T follicular helper cell (primary cell): ENCODE data around the gene NOPCHAP1.
"Not testable (repeated sequence)": the region's sequence is repeated elsewhere in the genome, so short reads cannot be mapped to it uniquely, and the experiment has no call there.

Source experiments
- DNase-seq: peaks from one replicate; pipeline ENCODE4 v3.0.0-alpha.2; 2020; ENCODE audit warnings: low read depth

The NOPCHAP1 gene

GRCh38 chr12:104964856-104965205 lies 21.3 kb upstream of the NOPCHAP1 start:
- no peak for DNase-seq

DNA sequence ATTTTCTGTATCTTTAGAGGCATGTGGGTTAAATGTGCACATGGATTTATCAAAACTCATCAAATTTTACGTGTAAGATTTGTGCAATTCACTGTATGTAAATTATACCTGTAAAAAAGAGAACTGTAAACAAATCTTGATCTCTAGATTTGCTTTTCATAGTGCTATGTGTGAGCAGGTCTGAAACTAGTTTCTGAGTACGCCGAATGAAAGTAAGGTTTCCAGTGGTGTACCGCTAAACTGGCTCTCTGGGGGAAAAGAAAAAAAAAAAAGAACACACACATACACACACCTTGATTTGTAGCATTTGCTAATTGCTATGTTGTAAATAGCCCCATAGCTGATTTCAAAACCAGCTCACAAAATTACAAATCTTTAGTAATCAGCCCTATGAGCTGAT lies 19.4 kb upstream of the NOPCHAP1 start:
- no peak for DNase-seq

DNA sequence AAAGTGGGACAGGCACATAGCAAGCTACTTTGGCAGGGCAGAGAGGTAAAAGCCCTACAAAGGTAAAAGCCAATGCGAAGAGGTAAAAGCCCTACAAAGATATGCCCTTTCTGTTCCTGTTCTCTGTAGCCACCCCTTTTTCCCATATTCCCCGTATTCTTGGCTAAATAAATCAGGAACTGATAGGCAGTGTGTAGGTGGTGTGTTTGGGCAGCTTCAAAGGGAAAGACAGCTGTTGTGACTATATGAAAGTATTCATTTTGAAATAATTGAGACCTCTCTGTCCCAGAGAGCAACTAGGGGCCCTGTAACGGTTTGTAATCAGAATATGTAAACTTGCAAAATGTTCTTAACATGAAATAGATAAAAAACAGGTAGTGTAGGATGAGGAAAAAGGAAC lies 16.8 kb upstream of the NOPCHAP1 start:
- DNase-seq = no peak

DNA sequence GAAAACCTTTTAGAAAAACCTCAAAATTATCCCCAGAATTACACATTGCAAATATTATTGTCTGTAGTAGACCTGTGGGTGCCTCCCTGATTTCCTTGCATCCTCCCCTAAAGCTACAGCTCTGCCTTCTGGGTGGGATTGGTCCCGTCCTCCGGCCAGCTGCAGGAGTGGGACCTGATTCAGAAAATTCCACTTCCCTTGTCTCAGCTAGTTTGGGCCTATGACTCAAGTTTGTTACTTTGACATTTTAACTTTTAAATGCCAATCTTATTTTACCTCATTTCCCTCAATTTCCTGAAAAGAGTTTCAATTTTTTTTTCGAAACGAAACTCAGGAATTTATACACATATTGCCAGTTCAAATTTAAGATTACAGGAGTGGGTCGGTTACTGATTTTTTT lies 14.8 kb upstream of the NOPCHAP1 start:
- DNase-seq = no peak

DNA sequence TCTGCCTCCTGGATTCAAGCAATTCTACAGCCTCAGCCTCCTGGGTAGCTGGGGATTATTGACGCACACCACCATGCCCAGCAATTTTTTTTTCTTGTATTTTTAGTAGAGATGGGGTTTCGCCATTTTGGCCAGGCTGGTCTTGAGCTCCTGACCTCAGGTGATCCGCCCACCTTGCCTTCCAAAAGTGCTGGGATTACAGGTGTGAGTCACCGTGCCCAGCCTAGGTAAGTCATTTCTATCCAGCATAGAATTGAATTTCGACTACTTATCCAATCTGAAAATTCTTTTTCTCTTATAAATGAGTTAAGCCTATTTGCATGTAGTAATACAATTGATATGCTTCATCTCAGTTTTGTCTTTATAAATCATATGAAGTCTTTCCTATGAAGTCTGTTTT lies 12.9 kb upstream of the NOPCHAP1 start:
- no peak for DNase-seq

- no peak for DNase-seq
These were observed 11.4 kb upstream of the NOPCHAP1 start for GRCh38 chr12:104974626-104975290.

- no peak for DNase-seq
These were observed 10.4 kb upstream of the NOPCHAP1 start for GRCh38 chr12:104975587-104976343.

GRCh38 chr12:104976703-104977102 lies 9.4 kb upstream of the NOPCHAP1 start:
- no peak for DNase-seq

DNA sequence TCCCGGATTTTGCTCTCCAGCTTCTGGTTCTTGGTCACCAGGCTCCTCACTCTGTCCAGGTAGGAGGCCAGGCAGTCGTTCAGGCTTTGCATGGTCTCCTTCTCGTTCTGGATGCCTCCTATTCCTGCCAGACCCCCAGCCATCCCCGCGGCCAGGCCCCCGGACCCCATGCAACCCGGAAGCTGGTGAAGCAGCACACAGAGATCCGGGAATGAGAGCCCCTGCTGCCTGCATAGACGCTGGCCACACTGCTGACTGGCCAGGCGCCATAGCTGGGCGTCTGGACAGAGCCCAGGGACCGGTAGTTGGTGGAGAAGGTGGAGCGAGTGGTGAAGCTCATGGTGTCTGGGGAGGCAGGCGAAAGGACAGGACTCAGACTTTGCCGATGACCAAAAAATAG lies 8.4 kb upstream of the NOPCHAP1 start:
- DNase-seq = not testable (repeated sequence)

DNA sequence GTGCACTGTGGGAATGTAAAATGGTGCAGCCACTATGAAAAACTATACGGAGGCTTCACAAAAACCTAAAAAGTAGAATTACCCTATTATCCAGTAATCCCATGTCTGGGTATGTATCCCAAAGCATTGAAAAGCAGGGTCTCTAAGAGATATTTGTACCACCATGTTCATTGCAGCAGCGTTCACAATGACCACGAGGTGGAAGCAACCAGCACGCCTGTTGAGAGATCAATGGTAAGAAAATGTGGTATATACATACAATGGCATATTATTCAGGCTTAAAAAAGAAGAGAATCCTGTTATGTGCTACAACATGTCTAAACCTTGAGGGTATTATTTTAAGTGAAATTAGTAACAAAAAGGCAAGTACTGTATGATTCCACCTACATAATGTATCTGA lies 910 bp upstream of the NOPCHAP1 start:
- no peak for DNase-seq

GRCh38 chr12:104990950-104991349 lies 4.8 kb downstream of the NOPCHAP1 start:
- no peak for DNase-seq

DNA sequence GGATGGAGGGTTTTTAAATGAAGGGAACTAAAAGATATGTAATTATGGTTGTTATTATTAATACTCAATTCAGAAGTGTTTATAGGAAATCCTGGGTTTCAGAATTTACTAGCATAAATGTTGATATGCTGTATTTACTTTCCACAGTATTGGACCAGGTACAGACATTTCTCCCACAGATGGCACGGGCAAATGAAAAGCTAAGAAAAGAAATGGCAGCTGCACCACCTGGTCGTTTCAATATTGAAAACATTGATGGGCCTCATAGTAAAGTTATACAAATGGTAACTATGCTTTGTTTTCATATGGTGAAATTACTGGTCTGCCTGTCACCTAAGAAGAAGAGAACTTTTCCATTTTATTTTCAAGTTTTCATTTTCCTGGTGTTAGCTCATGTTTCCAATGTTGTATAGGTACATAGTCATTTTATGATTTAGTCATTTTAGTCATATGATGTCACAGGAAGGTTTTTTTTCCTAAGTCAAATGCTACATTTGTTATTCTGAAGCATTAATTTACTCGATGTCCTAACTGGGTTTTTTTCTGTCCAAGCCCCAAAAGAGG lies 5.5 kb downstream of the NOPCHAP1 start:
- no peak for DNase-seq

DNA sequence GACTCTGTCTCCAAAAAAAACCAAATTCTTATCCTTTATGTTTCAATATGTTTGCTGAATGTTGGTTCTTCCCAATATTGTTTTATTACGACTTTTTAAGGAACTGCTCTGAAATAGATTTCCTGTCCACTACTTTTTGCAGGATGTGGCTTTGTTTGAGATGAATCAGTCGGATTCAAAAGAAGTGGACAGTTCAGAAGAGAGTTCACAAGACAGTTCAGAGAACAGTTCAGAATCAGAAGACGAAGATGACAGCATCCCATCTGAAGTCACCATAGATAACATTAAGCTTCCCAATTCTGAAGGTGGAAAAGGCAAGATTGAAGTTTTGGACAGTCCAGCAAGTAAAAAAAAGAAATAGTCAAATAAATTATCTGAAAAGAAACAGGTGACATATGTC lies 8.2 kb downstream of the NOPCHAP1 start:
- no peak for DNase-seq

DNA sequence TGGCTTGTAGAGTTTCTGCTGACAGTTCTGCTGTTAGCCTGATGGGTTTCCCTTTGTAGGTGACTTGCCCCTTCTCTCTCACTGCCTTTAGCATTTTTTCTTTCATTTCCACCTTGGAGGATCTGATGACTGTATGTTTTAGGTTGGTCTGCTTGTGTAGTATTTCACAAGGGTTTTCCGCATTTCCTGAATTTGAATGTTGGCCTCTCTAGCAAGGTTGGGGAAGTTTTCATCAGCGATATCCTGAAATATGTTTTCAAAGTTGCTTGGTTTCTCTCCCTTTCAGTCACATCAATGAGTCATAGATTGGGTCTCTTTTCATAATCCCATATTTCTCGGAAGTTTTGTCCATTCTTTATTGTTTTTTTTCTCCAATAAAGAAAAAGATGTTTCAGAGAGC lies 11.4 kb downstream of the NOPCHAP1 start:
- DNase-seq = no peak

DNA sequence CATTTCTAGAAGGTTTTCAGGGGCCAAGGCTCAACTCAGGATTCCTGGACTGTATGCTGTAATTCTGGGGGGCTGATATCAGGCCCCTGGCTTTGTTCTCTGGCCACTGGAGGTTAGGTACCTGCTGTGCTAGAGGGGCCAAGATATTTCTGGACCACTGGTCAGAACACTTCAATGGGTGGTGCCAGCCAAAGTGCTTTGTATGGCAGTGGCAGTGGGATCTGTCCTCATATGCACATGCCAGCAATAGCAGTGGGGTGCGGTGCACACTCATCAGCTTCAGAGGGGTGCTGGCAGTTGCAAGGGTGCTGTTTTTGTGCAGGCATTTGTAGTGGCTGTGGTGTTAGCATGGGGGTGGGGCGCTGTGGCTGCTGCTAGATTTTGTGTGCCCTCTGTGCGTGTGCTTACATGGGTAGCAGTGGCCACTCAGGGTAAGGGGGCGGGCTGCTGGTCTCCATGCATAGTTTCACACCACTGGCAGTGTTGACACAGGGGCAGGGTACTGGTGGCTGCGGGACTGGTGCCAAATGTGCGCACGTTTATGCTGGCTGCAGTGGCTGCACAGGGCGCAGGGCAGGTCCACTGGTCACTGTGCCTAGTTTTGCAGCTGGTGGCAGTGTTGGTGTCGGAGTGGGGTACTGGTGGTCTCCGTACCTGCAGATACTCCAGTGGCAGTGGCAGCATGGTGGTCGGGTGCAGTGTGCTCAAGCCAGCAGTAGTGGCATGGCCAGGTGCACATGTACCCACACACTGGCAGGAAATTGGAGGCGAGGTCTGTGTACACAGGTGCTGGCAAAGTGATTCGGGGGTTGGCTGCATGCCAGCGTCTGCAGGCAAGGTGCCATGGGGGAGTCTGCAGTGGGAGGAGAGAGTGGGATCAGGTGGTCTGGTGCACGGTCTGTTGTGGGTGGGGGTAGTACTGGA lies 12.6 kb downstream of the NOPCHAP1 start:
- DNase-seq = no peak

GRCh38 chr12:104999347-104999685 lies 13.2 kb downstream of the NOPCHAP1 start:
- no peak for DNase-seq

DNA sequence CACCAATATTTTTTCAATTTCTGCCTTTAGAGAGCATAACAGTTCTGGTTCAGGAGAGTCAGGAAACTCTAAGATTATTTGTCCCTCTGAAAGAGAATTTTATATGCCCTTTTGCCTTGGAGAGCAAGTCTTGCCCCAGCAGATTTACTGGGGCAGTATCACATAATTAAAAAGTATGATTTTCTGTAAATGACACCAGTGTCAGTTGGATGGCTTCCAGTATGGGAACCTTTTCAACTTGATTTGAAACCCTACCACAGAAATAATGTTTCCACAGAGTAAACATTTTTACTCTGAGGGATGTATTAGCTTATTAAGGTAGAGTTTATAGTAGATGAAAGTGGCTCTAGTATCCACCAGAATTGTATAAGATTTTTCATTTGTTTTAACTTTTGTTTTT lies 15.4 kb downstream of the NOPCHAP1 start:
- DNase-seq = no peak

GRCh38 chr12:105013892-105014291 lies 27.8 kb downstream of the NOPCHAP1 start:
- no peak for DNase-seq

GRCh38 chr12:105014603-105015002 lies 28.5 kb downstream of the NOPCHAP1 start:
- DNase-seq = no peak

DNA sequence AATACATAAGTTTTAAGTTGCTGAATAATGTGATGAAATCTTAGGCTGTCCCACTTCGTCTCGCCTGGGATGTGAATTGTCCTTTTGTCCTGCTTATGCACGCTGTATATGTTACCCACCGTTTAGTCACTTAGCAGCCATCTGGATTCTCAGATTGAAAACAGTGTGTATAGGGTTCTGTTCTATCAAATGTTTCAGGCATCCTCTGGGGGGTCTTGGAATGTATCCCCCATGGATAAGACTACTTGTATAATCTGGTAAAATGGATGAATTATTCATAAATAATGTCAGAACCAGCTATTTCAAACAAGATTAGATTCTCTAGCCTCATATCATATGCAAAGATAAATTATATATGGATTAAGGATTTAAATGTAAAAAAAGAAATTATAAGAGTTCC lies 29.4 kb downstream of the NOPCHAP1 start:
- DNase-seq = no peak

GRCh38 chr12:105018012-105018411 lies 31.9 kb downstream of the NOPCHAP1 start:
- no peak for DNase-seq

DNA sequence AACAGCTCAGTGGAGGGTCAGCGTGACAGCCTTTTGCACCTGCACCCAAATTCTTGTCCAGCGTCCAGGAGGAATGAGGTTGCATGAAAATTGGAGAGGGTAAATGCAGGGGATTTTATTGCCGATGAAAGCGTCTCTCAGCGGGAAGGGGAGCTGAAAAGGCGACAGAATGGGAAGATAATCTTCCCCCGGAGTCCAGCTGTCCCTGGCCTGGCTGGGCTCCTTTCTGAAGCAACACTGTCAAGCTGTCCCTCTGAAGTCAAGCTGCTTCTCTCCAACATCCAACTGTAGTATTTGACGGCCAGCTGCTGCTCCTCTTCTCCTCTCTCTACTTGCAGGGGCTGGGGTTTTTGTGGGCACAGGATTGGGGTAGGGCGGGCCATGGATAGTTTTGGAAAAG lies 32.7 kb downstream of the NOPCHAP1 start:
- no peak for DNase-seq
